SK-N-SH treated with all-trans-retinoic acid at 6 μM for 48 hours (cell line): Measurements from ENCODE around the gene BBS9.

Experiments used
- ATAC-seq: fragments of 200-7000 bp; cut with Tn5 transposase; 3 replicates; pipeline ENCODE4 v1.9.1; 2020; ENCODE audit warnings: mild to moderate bottlenecking, moderate library complexity
- ARNTL ChIP-seq: fragments of 450-650 bp; formaldehyde crosslinking; IDR thresholded peaks from 2 replicates; pipeline ENCODE4 v1.5.0; 2020; ENCODE audit warnings: low read depth, mild to moderate bottlenecking, moderate library complexity, borderline replicate concordance
- BACH2 ChIP-seq: fragments of 250-450 bp; sonication (Bioruptor Pico); IDR thresholded peaks from 2 replicates; pipeline ENCODE4 v1.9.0; 2021; ENCODE audit warnings: mild to moderate bottlenecking, borderline replicate concordance
- ESRRG ChIP-seq: fragments of 250-450 bp; sonication (Bioruptor Pico); IDR thresholded peaks from 2 replicates; pipeline ENCODE4 v1.6.1; 2021; ENCODE audit warnings: mild to moderate bottlenecking
- GLIS3 ChIP-seq: fragments of 250-450 bp; sonication (Bioruptor Pico); IDR thresholded peaks from 2 replicates; pipeline ENCODE4 v1.5.0; 2020; ENCODE audit warnings: mild to moderate bottlenecking, moderate library complexity
- ISL1 ChIP-seq: fragments of 250-450 bp; sonication (Bioruptor Pico); IDR thresholded peaks from 2 replicates; pipeline ENCODE4 v2.1.2; 2022; ENCODE audit warnings: mild to moderate bottlenecking, moderate library complexity
- OSR1 ChIP-seq: fragments of 250-450 bp; sonication (Bioruptor Pico); IDR thresholded peaks from 2 replicates; pipeline ENCODE4 v1.8.0; 2022; ENCODE audit warnings: moderate library complexity, mild to moderate bottlenecking, inconsistent platforms
- PPARA ChIP-seq: fragments of 250-450 bp; sonication (Bioruptor Pico); IDR thresholded peaks from 2 replicates; pipeline ENCODE4 v1.5.0; 2020; ENCODE audit warnings: mild to moderate bottlenecking, borderline replicate concordance
- RARB ChIP-seq: fragments of 250-450 bp; sonication (Bioruptor Pico); IDR thresholded peaks from 2 replicates; pipeline ENCODE4 v1.8.0; 2021; ENCODE audit warnings: mild to moderate bottlenecking, moderate library complexity
- SNAI2 ChIP-seq: fragments of 250-450 bp; sonication (Bioruptor Pico); IDR thresholded peaks from 2 replicates; pipeline ENCODE4 v1.5.0; 2020; ENCODE audit warnings: mild to moderate bottlenecking, moderate library complexity
- TCF4 ChIP-seq: fragments of 250-450 bp; sonication (Bioruptor Pico); IDR thresholded peaks from 2 replicates; pipeline ENCODE4 v1.8.0; 2021; ENCODE audit warnings: mild to moderate bottlenecking, moderate library complexity, borderline replicate concordance
- TOX ChIP-seq: fragments of 250-450 bp; sonication (Bioruptor Pico); IDR thresholded peaks from 2 replicates; pipeline ENCODE4 v1.8.0; 2021; ENCODE audit warnings: mild to moderate bottlenecking, moderate library complexity, borderline replicate concordance
- ZC3H10 ChIP-seq: fragments of 250-450 bp; sonication (Bioruptor Pico); IDR thresholded peaks from 2 replicates; pipeline ENCODE4 v1.5.1; 2021; ENCODE audit warnings: mild to moderate bottlenecking, moderate library complexity
- ZFP3 ChIP-seq: fragments of 250-450 bp; sonication (Bioruptor Pico); IDR thresholded peaks from 2 replicates; pipeline ENCODE4 v1.5.0; 2020; ENCODE audit warnings: mild to moderate bottlenecking, moderate library complexity
- ZNF565 ChIP-seq: fragments of 450-650 bp; formaldehyde crosslinking; conservative IDR thresholded peaks from 2 replicates; pipeline ENCODE4 v1.5.0; 2020; ENCODE audit warnings: low read depth, mild to moderate bottlenecking, moderate library complexity
- ZNF70 ChIP-seq: fragments of 450-650 bp; formaldehyde crosslinking; IDR thresholded peaks from 2 replicates; pipeline ENCODE4 v1.5.0; 2020; ENCODE audit warnings: mild to moderate bottlenecking, moderate library complexity
- ZNF8 ChIP-seq: fragments of 450-650 bp; formaldehyde crosslinking; IDR thresholded peaks from 2 replicates; pipeline ENCODE4 v1.5.0; 2020; ENCODE audit warnings: mild to moderate bottlenecking, moderate library complexity
- TF ChIP-seq, protein P1 (sequence below): fragments of 250-450 bp; sonication (Bioruptor Pico); IDR thresholded peaks from 2 replicates; pipeline ENCODE4 v1.8.0; 2020; ENCODE audit warnings: mild to moderate bottlenecking, moderate library complexity, borderline replicate concordance
- TF ChIP-seq, protein P2 (sequence below): fragments of 250-450 bp; sonication (Bioruptor Pico); IDR thresholded peaks from 2 replicates; pipeline ENCODE4 v1.5.0; 2020; ENCODE audit warnings: mild to moderate bottlenecking, moderate library complexity
- TF ChIP-seq, protein P3 (sequence below): fragments of 250-450 bp; sonication (Bioruptor Pico); IDR thresholded peaks from 2 replicates; pipeline ENCODE4 v1.8.0; 2021; ENCODE audit warnings: low read depth, mild to moderate bottlenecking, moderate library complexity, borderline replicate concordance

Gene BBS9

DNA sequence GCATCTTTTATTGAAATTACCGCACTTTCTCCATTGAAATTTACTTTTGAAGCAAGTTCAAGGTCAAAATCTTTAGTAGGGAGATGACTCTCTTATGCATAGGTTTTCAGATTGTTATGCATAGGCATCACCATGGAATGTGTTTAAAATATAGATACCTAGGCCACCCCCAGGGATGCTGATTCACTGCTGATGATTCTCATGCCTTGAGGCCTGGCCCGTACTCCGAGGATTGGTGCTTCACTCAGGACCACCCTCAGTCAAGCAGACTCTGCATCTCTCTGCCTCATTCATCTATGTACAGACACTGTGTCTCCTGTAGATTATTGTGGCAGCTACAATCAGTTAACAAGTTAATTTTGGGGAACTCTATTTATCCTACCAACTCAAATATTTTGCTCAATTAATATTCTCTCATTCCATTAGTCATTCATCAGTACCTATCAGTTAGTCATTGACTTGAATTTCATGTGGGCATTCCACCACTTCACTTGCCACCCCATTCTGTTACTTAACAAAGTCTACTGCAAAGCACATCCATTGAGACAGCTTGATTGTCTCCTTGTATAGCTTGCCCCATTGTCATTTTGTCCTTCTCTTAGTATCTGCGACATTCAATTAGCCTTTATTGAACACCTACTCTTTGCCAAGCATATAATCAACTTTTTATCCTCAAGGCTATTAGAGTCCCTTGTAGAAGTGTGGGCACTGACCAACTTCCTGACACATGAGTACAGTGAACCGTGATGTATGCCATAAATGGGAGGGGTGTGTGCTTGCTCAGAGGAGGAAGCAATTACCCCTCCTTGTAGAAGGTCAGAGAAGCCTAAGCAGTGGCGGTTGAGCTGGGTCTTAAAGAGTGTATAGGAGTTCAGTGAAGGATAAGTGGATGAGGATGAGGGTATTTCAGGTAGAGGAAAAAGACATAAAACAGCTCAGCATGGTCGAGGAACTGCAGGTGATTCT lies 520.4 kb downstream of the BBS9 start:
- TF ChIP-seq, protein P1, sequence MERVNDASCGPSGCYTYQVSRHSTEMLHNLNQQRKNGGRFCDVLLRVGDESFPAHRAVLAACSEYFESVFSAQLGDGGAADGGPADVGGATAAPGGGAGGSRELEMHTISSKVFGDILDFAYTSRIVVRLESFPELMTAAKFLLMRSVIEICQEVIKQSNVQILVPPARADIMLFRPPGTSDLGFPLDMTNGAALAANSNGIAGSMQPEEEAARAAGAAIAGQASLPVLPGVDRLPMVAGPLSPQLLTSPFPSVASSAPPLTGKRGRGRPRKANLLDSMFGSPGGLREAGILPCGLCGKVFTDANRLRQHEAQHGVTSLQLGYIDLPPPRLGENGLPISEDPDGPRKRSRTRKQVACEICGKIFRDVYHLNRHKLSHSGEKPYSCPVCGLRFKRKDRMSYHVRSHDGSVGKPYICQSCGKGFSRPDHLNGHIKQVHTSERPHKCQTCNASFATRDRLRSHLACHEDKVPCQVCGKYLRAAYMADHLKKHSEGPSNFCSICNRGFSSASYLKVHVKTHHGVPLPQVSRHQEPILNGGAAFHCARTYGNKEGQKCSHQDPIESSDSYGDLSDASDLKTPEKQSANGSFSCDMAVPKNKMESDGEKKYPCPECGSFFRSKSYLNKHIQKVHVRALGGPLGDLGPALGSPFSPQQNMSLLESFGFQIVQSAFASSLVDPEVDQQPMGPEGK (CRISPR knock-in tag) = no peak
- TF ChIP-seq ZNF8 (CRISPR knock-in tag) (no peak), SNAI2 (CRISPR knock-in tag) (no peak), ESRRG (CRISPR knock-in tag) (no peak), ZC3H10 (CRISPR knock-in tag) (no peak), OSR1 (no peak), ARNTL (CRISPR knock-in tag) (no peak)
- TF ChIP-seq, protein P2, sequence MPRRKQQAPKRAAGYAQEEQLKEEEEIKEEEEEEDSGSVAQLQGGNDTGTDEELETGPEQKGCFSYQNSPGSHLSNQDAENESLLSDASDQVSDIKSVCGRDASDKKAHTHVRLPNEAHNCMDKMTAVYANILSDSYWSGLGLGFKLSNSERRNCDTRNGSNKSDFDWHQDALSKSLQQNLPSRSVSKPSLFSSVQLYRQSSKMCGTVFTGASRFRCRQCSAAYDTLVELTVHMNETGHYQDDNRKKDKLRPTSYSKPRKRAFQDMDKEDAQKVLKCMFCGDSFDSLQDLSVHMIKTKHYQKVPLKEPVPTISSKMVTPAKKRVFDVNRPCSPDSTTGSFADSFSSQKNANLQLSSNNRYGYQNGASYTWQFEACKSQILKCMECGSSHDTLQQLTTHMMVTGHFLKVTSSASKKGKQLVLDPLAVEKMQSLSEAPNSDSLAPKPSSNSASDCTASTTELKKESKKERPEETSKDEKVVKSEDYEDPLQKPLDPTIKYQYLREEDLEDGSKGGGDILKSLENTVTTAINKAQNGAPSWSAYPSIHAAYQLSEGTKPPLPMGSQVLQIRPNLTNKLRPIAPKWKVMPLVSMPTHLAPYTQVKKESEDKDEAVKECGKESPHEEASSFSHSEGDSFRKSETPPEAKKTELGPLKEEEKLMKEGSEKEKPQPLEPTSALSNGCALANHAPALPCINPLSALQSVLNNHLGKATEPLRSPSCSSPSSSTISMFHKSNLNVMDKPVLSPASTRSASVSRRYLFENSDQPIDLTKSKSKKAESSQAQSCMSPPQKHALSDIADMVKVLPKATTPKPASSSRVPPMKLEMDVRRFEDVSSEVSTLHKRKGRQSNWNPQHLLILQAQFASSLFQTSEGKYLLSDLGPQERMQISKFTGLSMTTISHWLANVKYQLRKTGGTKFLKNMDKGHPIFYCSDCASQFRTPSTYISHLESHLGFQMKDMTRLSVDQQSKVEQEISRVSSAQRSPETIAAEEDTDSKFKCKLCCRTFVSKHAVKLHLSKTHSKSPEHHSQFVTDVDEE = no peak
- TF ChIP-seq, protein P3, sequence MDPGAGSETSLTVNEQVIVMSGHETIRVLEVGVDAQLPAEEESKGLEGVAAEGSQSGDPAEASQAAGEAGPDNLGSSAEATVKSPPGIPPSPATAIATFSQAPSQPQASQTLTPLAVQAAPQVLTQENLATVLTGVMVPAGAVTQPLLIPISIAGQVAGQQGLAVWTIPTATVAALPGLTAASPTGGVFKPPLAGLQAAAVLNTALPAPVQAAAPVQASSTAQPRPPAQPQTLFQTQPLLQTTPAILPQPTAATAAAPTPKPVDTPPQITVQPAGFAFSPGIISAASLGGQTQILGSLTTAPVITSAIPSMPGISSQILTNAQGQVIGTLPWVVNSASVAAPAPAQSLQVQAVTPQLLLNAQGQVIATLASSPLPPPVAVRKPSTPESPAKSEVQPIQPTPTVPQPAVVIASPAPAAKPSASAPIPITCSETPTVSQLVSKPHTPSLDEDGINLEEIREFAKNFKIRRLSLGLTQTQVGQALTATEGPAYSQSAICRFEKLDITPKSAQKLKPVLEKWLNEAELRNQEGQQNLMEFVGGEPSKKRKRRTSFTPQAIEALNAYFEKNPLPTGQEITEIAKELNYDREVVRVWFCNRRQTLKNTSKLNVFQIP (CRISPR knock-in tag) = no peak
- TF ChIP-seq, all 23 proteins: peak for 0
- no peak for ATAC-seq

DNA sequence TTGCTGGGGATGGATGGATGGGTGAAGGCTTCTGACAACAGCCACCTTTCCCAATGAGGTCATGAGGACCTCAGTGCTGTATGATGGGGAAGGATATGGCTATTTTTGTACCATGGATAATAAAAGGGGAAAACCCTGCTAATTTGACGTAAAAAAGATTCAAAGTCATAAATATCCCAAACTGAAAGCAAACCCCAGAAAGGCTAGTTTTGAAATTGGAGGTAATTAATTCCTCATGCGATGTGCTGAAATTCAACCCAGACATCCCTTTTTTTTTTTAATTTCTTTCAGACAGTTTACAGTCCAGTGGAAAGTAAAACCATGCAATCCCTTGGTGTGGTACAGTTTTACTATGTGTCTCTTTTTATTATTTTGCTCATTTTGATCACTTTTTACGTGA lies 521.5 kb downstream of the BBS9 start:
- ATAC-seq = peak; percentile 86
- TF ChIP-seq, protein P3 (CRISPR knock-in tag) = no peak
- TF ChIP-seq ZFP3 (CRISPR knock-in tag) (no peak), TCF4 (CRISPR knock-in tag) (no peak), OSR1 (no peak), TOX (CRISPR knock-in tag) (peak; percentile 57; the same call in 1 of the 2 replicates)

DNA sequence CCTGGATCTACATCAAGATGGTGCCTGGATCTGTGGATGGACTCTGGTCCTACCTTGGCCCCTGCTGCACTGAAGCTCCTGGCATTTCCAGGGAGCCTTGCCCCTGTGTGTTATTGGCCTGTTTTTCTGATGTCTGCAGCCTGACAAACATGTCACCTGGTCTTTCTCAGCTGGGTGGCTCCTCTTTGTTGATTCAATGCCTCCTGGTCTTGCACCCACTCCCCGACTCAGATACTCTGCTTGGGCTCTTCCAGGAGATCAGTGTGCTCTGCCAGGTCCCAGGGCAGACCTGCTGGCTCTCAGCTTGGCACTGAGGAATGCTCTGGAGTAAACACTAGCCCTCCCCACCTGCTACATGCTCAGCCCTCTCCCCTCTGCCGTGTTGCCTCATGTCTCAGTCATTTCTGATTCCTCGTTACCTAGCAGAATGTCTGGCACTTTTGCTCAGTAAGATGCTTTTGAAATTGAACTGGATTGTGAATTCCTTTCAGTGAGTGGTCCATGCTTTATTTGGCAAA lies 522.7 kb downstream of the BBS9 start:
- ATAC-seq = no peak

More for the DNA sequence above, 522.7 kb downstream of the BBS9 start:
- no peak for TF ChIP-seq ZNF8 (CRISPR knock-in tag)
- TF ChIP-seq ESRRG (CRISPR knock-in tag) = no peak
- TF ChIP-seq BACH2 = no peak
- TF ChIP-seq PPARA (CRISPR knock-in tag) = no peak
- TF ChIP-seq SNAI2 (CRISPR knock-in tag) = no peak
- TF ChIP-seq ZNF70 (CRISPR knock-in tag) = no peak
- TF ChIP-seq GLIS3 = no peak
- no peak for TF ChIP-seq TCF4 (CRISPR knock-in tag)
- TF ChIP-seq, protein P2 = no peak
- TF ChIP-seq ISL1 (CRISPR knock-in tag) = no peak
- no peak for TF ChIP-seq ZNF565 (CRISPR knock-in tag)
- TF ChIP-seq, protein P1 (CRISPR knock-in tag) = no peak
- no peak for TF ChIP-seq RARB (CRISPR knock-in tag)
- TF ChIP-seq ZC3H10 (CRISPR knock-in tag) = no peak
- TF ChIP-seq TOX (CRISPR knock-in tag) = no peak
- TF ChIP-seq, protein P3 (CRISPR knock-in tag) = no peak
